COLO668 (cell line): ENCODE results near the gene OXTR.
A peak's percentile ranks its signal among the peaks of the same experiment; 100 is the strongest.

Source experiments
- DNase-seq: peaks from one replicate; lab custom pipeline; 2025; ENCODE audit not compliant: unreplicated experiment; lab: John Stamatoyannopoulos, UW

Gene OXTR

GRCh38 chr3:8767667-8768363 lies 1.6 kb downstream of the OXTR start:
- DNase-seq = peak; percentile 87

GRCh38 chr3:8767256-8767666 lies 2.2 kb downstream of the OXTR start:
- DNase-seq = no peak

GRCh38 chr3:8766148-8766547 lies 3.3 kb downstream of the OXTR start:
- DNase-seq = no peak

DNA sequence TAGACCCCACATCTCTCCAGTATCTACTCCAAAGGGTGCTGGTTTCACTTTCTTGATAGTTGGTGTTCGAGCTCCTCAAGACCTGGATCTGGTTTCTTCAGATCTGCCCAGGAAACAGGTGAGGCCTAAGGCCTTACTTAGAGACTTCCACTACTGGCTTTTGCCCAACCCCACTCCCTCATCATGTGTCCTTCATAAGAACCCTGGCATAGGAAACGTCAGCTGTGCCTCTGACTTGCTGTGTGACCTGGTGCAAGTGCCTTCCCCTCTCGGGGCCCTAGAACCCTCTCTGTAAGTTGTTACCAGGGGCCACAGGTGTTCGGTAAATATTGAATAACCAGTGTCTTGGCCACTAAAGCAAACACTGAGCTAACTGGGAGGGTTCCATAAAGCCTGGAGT lies 3.9 kb downstream of the OXTR start:
- no peak for DNase-seq

GRCh38 chr3:8764528-8764927 lies 4.9 kb downstream of the OXTR start:
- no peak for DNase-seq

- no peak for DNase-seq
These were observed 6.6 kb downstream of the OXTR start for GRCh38 chr3:8762607-8763377.

- no peak for DNase-seq
These were observed 7.5 kb downstream of the OXTR start for GRCh38 chr3:8761866-8762265.

- no peak for DNase-seq
These were observed 8.9 kb downstream of the OXTR start for GRCh38 chr3:8760506-8760905.

DNA sequence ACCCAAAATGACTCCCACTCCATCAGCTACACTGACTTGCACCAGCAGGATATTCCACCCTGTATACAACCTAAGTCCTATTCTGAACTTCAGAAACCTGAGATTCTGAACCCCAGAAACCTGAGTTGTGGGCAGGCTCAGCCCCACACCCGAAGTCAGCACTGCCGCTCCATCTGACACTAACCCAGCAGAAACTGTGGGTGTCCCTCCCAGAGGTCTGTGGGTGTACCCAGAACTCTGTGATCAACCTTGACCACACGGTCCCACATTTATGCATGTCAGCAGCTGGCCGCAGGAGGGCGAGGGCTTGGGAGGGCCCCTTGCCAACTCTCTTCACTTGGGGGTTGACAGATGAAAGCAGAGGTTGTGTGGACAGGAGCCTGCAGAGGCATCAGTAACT lies 9.3 kb downstream of the OXTR start:
- DNase-seq = no peak

DNA sequence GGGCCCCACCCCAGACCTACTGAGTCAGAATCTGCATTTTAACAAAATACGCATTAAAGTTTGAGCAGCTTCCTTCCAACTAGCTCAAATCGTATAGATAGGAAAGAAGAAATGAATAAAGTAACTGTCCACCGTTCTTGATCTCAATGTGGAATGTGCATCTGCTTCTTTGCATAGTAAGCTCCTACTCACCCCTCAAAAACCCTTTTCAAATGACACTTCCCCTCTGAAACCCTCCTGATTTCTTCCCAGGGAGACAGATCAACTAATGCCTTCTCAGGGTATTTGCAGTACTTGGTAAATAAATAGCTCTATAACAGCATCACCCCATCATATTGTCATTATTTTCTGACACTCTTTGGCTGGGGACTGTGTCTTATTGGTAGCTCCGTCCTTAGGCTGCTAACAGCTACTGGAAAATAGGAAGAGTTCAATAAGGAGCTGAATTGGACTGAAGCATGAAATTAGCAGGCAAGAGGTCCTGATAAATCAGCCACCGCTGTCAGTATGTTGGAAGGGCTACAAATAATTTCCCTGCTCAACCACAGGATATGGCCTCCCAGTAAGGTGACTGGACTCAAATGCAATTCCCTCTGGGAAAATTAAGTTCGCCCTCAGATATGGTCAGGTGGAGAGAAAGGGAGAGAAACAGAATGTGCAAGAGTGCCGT lies 10.2 kb downstream of the OXTR start:
- no peak for DNase-seq

- DNase-seq = no peak
These were observed 11.6 kb downstream of the OXTR start for GRCh38 chr3:8757551-8758518.

GRCh38 chr3:8756671-8757070 lies 12.7 kb downstream of the OXTR start:
- no peak for DNase-seq

GRCh38 chr3:8755564-8756237 lies 13.7 kb downstream of the OXTR start:
- no peak for DNase-seq

GRCh38 chr3:8755097-8755496 lies 14.3 kb downstream of the OXTR start:
- no peak for DNase-seq

DNA sequence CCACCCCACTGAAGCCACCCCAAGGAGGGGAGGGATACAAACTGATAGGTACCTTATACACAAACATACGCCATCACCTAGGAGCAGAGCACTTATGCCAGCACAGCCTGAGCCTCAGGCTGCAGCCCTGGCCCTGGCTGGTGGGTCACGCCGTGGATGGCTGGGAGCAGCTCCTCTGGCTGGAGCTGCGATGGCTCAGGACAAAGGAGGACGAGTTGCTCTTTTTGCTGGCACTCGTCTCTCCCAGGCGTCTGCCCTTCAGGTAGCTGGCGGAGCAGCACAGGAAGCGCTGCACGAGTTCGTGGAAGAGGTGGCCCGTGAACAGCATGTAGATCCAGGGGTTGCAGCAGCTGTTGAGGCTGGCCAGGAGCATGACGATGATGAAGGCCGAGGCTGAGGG lies 16.6 kb downstream of the OXTR start:
- DNase-seq = no peak

DNA sequence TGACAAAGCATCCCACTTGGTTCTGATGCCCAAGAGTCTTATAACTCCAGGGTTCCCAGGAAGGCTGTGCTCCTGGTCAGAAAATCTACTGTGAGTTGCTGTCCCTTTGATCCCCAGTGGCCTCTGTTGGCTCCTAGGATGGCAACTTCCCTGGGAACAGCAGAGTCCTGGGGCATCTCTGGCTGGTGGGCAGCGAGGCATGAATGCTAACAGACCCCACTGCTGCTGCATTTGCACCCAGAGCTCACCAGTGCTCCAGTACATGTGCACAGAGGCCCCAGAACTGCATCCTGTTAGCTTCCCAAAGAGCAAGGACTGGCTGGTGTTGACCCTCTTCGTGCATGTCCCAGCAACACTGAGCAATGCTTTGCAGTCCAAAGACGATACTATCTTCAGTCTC lies 20.1 kb downstream of the OXTR start:
- no peak for DNase-seq

GRCh38 chr3:8746780-8747345 lies 22.6 kb downstream of the OXTR start:
- no peak for DNase-seq

DNA sequence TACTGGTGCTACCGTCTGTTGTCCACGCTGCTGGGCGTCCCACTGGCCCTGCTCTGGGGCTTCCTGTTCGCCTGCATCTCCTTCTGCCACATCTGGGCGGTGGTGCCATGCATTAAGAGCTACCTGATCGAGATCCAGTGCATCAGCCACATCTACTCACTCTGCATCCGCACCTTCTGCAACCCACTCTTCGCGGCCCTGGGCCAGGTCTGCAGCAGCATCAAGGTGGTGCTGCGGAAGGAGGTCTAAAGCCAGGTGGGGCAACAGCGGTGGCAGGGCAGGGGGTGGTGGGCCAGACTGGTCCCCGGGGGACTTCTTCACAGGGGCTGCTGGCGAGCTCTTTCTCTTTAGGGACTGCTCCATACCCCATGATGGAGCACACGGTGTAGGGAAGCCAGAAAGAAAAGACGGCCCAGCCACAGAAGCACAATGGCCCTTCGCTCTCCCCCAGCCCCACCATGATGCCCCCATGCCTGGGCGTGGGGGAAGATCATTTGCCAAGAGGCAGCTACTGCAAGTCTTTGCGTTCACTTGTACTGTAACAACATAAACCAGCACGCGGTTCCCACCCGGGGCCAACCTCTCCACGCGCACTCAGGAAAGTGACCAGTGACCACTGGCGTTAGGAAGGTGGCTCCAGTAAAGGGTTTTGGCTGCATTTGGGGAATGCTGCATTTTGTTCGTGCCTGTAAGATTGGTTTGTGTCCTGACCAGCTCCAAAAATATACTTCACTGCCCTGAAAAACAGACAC lies 23.6 kb downstream of the OXTR start:
- no peak for DNase-seq

DNA sequence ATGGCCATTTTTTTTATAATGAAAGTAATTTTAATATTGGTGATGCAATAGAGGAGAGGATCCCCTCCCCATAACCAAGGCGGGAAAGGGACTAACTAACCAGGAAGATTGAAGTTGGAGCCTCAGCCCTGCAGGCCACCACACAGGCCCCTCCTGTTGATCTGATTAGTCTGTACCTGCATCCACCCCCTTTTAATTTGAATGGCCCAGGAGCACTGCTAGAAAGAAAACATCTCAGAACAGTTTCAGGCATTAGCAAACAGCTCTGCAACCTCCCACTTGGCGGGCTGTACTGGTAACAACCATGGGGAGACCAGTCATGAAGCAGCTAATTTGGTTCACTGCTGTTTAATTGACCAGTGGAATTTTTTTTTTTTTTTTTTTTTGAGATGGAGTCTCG lies 25.5 kb downstream of the OXTR start:
- DNase-seq = no peak
